ENCODE results near the gene PSMD14. TPM values are rescaled to one million over a fixed set of nuclear protein-coding genes. Genes with fewer than 3 reads are reported as not detected.
A peak's percentile ranks its signal among the peaks of the same experiment; 100 is the strongest.

PSMD14 gene
- total RNA-seq, 1 donor from 2014 or later, result 52.6 TPM

- Mint-ChIP-seq H3K27me3 (ENCODE audit: unreplicated experiment) (peaks cover 59% of the 10 kb centered on the region), H3K4me3 (ENCODE audit: unreplicated experiment) (peak overlapping the region; percentile 78), H3K36me3 (ENCODE audit: low read depth, unreplicated experiment) (peaks cover 4% of the 10 kb centered on the region), H3K27ac (ENCODE audit: unreplicated experiment) (peak overlapping the region; percentile 31), H3K9me3 (ENCODE audit: unreplicated experiment) (no peaks in the 10 kb centered on the region), H3K4me1 (ENCODE audit: unreplicated experiment) (peaks cover 48% of the 10 kb centered on the region)
- no peak for DNase-seq (ENCODE audit: low spot score)
- TF ChIP-seq CTCF (IDR thresholded peaks at IDR 0.05; ENCODE audit: unreplicated experiment), result no peak
These were observed 109.4 kb downstream of the PSMD14 start for GRCh38 chr2:161417438-161418274.

- peak overlapping the region; percentile 31 for H3K27ac Mint-ChIP-seq (ENCODE audit: unreplicated experiment)
- TF ChIP-seq CTCF (IDR thresholded peaks at IDR 0.05; ENCODE audit: unreplicated experiment), result no peak
- peaks cover 65% of the 10 kb centered on the region for H3K27me3 Mint-ChIP-seq (ENCODE audit: unreplicated experiment)
- peaks cover 52% of the 10 kb centered on the region for H3K4me1 Mint-ChIP-seq (ENCODE audit: unreplicated experiment)
- no peaks in the 10 kb centered on the region for H3K9me3 Mint-ChIP-seq (ENCODE audit: unreplicated experiment)
- H3K36me3 Mint-ChIP-seq (ENCODE audit: low read depth, unreplicated experiment), result peaks cover 4% of the 10 kb centered on the region
- peak overlapping the region; percentile 78 for H3K4me3 Mint-ChIP-seq (ENCODE audit: unreplicated experiment)
- DNase-seq (ENCODE audit: low spot score), result no peak
These were observed 110.1 kb downstream of the PSMD14 start for GRCh38 chr2:161418275-161418714.

GRCh38 chr2:161418715-161419637, 110.8 kb downstream of the PSMD14 start:
- peak overlapping the region; percentile 85 for H3K4me3 Mint-ChIP-seq (ENCODE audit: unreplicated experiment)
- H3K27ac Mint-ChIP-seq (ENCODE audit: unreplicated experiment), result no peak overlapping the region
- H3K4me1 Mint-ChIP-seq (ENCODE audit: unreplicated experiment), result peaks cover 49% of the 10 kb centered on the region
- TF ChIP-seq CTCF (IDR thresholded peaks at IDR 0.05; ENCODE audit: unreplicated experiment), result no peak
- H3K9me3 Mint-ChIP-seq (ENCODE audit: unreplicated experiment), result no peaks in the 10 kb centered on the region
- DNase-seq (ENCODE audit: low spot score), result peak; percentile 66
- peaks cover 4% of the 10 kb centered on the region for H3K36me3 Mint-ChIP-seq (ENCODE audit: low read depth, unreplicated experiment)
- H3K27me3 Mint-ChIP-seq (ENCODE audit: unreplicated experiment), result peaks cover 65% of the 10 kb centered on the region

- Mint-ChIP-seq H3K27ac (ENCODE audit: unreplicated experiment) (no peak overlapping the region), H3K4me1 (ENCODE audit: unreplicated experiment) (peaks cover 55% of the 10 kb centered on the region), H3K9me3 (ENCODE audit: unreplicated experiment) (no peaks in the 10 kb centered on the region), H3K4me3 (ENCODE audit: unreplicated experiment) (peak overlapping the region; percentile 85), H3K27me3 (ENCODE audit: unreplicated experiment) (peaks cover 71% of the 10 kb centered on the region), H3K36me3 (ENCODE audit: low read depth, unreplicated experiment) (peaks cover 8% of the 10 kb centered on the region)
- DNase-seq (ENCODE audit: low spot score), result no peak
- no peak for TF ChIP-seq CTCF (IDR thresholded peaks at IDR 0.05; ENCODE audit: unreplicated experiment)
These were observed 111.5 kb downstream of the PSMD14 start for GRCh38 chr2:161419638-161420190.
